ENCODE measurements around the gene HCN3.

The HCN3 gene

DNA sequence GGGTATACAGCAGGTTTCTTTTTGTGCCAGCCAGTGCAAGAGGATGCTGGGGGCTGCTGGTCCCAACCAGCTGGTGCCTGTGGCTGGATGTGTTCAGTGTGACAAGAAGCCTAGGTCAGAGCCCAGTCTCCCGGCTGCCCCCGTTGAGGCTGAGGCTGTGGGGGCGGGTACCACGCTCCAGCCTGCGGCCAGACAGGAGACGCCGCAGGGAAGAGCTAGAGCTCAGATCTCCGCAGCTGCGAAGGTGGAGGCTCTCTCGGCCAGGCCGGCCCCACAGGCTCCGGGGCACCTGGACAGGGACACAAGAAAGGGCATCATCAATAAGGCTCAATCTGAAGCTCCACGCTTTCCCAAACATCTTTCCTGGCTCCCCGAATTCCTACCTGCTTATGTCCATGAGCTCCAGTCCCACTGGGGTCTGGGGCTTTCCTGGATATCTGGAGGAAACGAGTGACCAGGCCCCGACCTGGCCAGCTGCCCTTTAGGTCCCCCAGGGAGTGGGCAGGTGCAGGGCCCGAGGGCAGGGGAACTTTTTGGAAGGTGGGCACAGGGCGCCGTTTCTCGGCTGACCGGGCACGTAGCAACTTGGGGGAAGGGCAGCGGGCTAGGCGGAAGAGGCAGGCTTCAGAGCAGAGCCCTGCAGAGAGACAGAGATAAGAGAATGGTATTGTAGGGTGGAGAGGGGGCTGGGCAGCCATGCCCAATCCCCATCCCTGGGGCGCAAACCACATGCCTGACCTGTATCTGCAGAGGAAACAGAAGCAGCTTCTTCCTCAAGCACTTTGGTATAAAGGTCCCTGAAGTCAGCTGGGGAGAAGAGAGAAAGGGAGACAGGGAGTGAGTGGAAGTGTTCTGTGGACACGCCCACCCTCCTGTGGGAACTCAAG, 29.4 kb upstream of the HCN3 start:
- no peak overlapping the region for H3K9ac ChIP-seq (ENCODE audit: low read length)
- no peaks in the 10 kb centered on the region for H4K20me1 ChIP-seq (ENCODE audit: insufficient read depth, low read length)
- H3K79me2 ChIP-seq (ENCODE audit: low read length) = no peaks in the 10 kb centered on the region
- H3K36me3 ChIP-seq (replicated peaks; ENCODE audit: insufficient read depth, low read length) = no peaks in the 10 kb centered on the region
- no peak overlapping the region for H3K4me2 ChIP-seq (ENCODE audit: low read depth, low read length)
- H3K9me3 ChIP-seq (replicated peaks; ENCODE audit: insufficient read depth, low read length) = no peaks in the 10 kb centered on the region
- H3K27me3 ChIP-seq (replicated peaks; ENCODE audit: insufficient read depth, low read length) = no peaks in the 10 kb centered on the region
- no peak overlapping the region for H3K4me3 ChIP-seq (ENCODE audit: low read length)
- H3K4me1 ChIP-seq (ENCODE audit: low read length) = peaks cover 8% of the 10 kb centered on the region
- H3F3A ChIP-seq (ENCODE audit: insufficient read depth, low read length) = peaks cover 14% of the 10 kb centered on the region
- H3K9me2 ChIP-seq (replicated peaks; ENCODE audit: insufficient read depth, low read length) = no peaks in the 10 kb centered on the region
- H3K27ac ChIP-seq (ENCODE audit: low read length) = no peak overlapping the region
- H2AFZ ChIP-seq (ENCODE audit: low read length) = no peak overlapping the region
- TF ChIP-seq EZH2phosphoT487 (IDR thresholded peaks at IDR 0.05; ENCODE audit: low read length) (no peak), EZH2 (optimal IDR thresholded peaks at IDR 0.05; ENCODE audit: low read depth, low read length) (no peak)
- TF ChIP-seq, protein P1, sequence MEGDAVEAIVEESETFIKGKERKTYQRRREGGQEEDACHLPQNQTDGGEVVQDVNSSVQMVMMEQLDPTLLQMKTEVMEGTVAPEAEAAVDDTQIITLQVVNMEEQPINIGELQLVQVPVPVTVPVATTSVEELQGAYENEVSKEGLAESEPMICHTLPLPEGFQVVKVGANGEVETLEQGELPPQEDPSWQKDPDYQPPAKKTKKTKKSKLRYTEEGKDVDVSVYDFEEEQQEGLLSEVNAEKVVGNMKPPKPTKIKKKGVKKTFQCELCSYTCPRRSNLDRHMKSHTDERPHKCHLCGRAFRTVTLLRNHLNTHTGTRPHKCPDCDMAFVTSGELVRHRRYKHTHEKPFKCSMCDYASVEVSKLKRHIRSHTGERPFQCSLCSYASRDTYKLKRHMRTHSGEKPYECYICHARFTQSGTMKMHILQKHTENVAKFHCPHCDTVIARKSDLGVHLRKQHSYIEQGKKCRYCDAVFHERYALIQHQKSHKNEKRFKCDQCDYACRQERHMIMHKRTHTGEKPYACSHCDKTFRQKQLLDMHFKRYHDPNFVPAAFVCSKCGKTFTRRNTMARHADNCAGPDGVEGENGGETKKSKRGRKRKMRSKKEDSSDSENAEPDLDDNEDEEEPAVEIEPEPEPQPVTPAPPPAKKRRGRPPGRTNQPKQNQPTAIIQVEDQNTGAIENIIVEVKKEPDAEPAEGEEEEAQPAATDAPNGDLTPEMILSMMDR (IDR thresholded peaks at IDR 0.05; ENCODE audit: low read length) = no peak
- no peak for DNase-seq

DNA sequence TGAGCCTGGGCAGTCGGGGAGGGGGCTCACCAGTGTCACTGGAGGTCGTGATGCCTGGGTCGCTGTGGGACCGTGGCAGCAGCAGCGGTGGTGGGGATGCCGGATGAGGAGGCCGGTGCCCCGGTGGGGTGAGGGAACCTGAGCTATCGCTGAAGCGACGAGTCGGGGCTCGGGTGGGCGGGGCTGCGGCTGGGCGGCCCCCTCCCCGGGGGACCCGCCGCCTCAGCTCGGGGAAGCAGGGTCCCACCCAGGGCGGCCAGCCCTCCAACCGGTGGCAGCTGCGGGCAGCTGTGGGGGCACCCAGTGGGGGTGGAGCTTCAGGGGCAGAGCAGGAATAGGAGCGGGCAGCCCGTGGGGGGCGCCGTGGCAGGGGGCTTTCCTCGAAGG, 27.0 kb upstream of the HCN3 start:
- peak overlapping the region; percentile 97 for H3K4me2 ChIP-seq (ENCODE audit: low read depth, low read length)
- H3K4me1 ChIP-seq (ENCODE audit: low read length) = peaks cover 12% of the 10 kb centered on the region
- peak overlapping the region; percentile 60 for H3K9ac ChIP-seq (ENCODE audit: low read length)
- H3K36me3 ChIP-seq (replicated peaks; ENCODE audit: insufficient read depth, low read length) = no peaks in the 10 kb centered on the region
- peak overlapping the region; percentile 62 for H3K4me3 ChIP-seq (ENCODE audit: low read length)
- no peaks in the 10 kb centered on the region for H3K9me2 ChIP-seq (replicated peaks; ENCODE audit: insufficient read depth, low read length)
- no peaks in the 10 kb centered on the region for H4K20me1 ChIP-seq (ENCODE audit: insufficient read depth, low read length)
- H3K9me3 ChIP-seq (replicated peaks; ENCODE audit: insufficient read depth, low read length) = no peaks in the 10 kb centered on the region
- H3K27ac ChIP-seq (ENCODE audit: low read length) = no peak overlapping the region
- no peak for DNase-seq
- 0 out of 2 replicates have a peak, but pooled peaks cover 8% of the 10 kb centered on the region for H3K79me2 ChIP-seq (ENCODE audit: low read length)
- H3F3A ChIP-seq (ENCODE audit: insufficient read depth, low read length) = no peaks in the 10 kb centered on the region
- H2AFZ ChIP-seq (ENCODE audit: low read length) = peak overlapping the region; percentile 98
- no peaks in the 10 kb centered on the region for H3K27me3 ChIP-seq (replicated peaks; ENCODE audit: insufficient read depth, low read length)
- TF ChIP-seq EZH2phosphoT487 (IDR thresholded peaks at IDR 0.05; ENCODE audit: low read length) (no peak), EZH2 (optimal IDR thresholded peaks at IDR 0.05; ENCODE audit: low read depth, low read length) (no peak)
- TF ChIP-seq, protein P1 (IDR thresholded peaks at IDR 0.05; ENCODE audit: low read length) = no peak

DNA sequence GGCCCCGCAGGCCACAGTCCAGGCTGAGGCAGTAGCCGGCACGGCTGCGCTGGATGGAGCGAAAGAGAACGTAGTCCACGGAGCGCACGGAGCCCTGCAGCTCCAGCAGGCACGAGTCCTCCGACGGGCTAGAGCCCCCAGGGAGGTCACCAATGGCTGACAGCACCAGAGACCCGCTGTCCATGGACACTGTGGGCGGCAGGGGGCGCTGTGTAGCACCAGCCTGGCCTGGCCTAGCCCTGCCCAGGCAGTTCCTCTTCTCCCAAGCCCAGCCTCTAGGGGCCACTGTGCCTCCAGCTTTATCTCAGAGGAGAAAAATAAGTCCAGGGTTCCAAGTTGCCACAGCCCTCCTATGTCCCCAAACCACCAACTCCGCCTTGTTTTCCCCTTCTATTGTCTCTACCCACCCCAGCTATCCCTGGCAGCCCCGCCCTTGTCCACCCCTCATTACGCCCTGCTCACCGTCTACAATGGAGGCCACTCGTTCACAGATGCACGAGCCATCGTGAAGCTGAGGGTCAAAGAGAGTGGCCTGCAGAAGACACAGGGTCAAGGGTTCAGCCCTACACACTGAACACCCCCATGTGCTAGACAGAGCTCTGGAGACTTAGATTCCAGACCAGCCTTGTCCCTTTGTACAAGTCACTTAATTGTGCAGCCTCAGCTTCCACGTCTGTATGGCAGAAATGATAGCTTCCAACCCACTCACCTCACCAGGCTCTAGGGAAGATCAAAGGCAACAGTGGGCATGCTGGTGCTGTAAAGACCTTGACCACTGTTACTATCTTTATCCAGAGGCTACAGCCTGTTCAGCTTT, 26.4 kb upstream of the HCN3 start:
- peak; percentile 96 for DNase-seq
- no peak for TF ChIP-seq EZH2phosphoT487 (IDR thresholded peaks at IDR 0.05; ENCODE audit: low read length)
- TF ChIP-seq, protein P1 (IDR thresholded peaks at IDR 0.05; ENCODE audit: low read length) = peak; percentile 100

More for the DNA sequence above, 26.4 kb upstream of the HCN3 start:
- peak overlapping the region; percentile 60 for H3K9ac ChIP-seq (ENCODE audit: low read length)
- H3K36me3 ChIP-seq (replicated peaks; ENCODE audit: insufficient read depth, low read length) = no peaks in the 10 kb centered on the region
- no peaks in the 10 kb centered on the region for H3F3A ChIP-seq (ENCODE audit: insufficient read depth, low read length)
- no peaks in the 10 kb centered on the region for H3K9me2 ChIP-seq (replicated peaks; ENCODE audit: insufficient read depth, low read length)
- peak overlapping the region; percentile 97 for H3K4me2 ChIP-seq (ENCODE audit: low read depth, low read length)
- H3K27me3 ChIP-seq (replicated peaks; ENCODE audit: insufficient read depth, low read length) = no peaks in the 10 kb centered on the region
- peak overlapping the region; percentile 62 for H3K4me3 ChIP-seq (ENCODE audit: low read length)
- no peak overlapping the region for H3K27ac ChIP-seq (ENCODE audit: low read length)
- H4K20me1 ChIP-seq (ENCODE audit: insufficient read depth, low read length) = no peaks in the 10 kb centered on the region
- peaks cover 11% of the 10 kb centered on the region for H3K4me1 ChIP-seq (ENCODE audit: low read length)
- peak overlapping the region; percentile 98 for H2AFZ ChIP-seq (ENCODE audit: low read length)
- H3K79me2 ChIP-seq (ENCODE audit: low read length) = 0 out of 2 replicates have a peak, but pooled peaks cover 8% of the 10 kb centered on the region
- no peaks in the 10 kb centered on the region for H3K9me3 ChIP-seq (replicated peaks; ENCODE audit: insufficient read depth, low read length)

All from MM.1S (cell line).